Measurements from ENCODE around the gene KCNAB1.
"Not testable (repeated sequence)": the region's sequence is repeated elsewhere in the genome, so short reads cannot be mapped to it uniquely, and the experiment has no call there.

KCNAB1 gene

DNA sequence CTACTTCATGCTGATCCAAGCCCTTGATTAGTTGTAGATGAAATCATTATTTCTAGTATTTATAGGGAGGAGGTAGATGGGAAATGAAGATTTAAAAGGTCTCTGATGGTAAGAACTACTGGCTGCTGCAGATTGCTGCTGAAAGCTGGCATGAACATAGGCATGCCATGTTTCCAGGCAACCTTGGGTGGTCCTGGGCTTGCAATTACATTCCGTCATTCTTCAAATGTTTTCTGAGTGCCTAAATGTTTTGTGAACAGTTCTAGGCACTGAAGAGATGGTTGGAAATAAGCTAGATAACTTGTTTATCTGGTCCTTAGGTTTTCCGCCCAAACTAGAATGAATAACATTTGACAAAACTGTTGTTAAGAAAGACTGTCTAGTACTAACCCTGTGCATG lies 95.8 kb downstream of the KCNAB1 start:
- in situ Hi-C loops (cut with MboI; ENCODE audit: low sequenced_read_pairs): no loop called here

DNA sequence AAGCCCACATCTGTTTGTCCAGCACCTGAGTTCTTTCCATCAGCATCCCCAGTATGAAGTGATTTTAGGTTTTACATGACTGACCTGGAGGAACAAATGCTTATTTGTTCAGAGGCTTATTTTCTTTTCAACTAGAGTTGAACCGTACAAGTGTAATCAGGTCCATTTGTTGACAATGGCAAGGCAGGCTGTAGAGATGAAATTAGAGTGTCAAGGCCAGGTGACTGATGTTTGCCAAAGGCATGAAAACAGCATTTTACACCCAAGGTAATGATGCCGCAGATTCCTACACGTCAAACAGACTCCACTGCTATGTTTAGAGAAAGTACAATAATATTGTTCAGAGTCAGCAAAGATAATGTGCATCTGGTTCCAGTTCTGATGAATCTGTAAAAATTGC lies 96.5 kb downstream of the KCNAB1 start:
- in situ Hi-C loops (cut with MboI; ENCODE audit: low sequenced_read_pairs): no loop called here

- in situ Hi-C loops (cut with MboI; ENCODE audit: low sequenced_read_pairs): no loop called here
These were observed 97.4 kb downstream of the KCNAB1 start for GRCh38 chr3:156217674-156218352.

DNA sequence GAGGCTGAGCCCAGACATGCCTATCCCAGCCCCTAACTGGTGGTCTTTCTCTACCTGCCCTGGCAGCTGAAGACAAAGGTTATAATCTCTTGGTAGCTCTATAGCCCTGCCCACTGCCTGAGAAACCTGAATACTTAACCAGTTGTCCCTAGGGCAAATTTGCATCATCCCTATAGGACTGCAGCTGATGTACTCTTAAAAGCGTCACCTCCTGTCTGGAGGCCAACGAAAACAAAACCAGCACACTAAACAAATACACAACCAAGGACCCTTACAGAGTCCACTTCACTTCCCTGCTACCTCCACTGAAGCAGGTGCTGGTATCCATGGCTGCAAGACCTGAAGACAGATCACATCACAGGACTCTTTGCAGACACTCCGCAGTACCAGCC lies 98.0 kb downstream of the KCNAB1 start:
- in situ Hi-C loops (cut with MboI; ENCODE audit: low sequenced_read_pairs): no loop called here

DNA sequence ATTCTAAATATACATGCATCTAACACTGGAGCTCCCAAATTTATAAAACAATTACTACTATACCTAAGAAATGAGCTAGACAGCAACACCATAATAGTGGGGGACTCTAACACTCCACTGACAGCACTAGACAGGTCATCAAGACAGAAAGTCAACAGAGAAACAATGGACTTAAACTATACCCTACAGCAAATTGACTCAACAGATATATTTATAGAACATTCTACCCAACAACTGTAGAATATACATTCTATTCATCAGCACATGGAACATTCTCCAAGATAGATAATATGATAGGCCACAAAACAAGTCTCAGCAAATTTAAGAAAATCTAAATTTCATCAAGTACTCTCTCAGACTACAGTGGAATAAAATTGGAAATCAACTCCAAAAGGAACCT lies 102.0 kb downstream of the KCNAB1 start:
- in situ Hi-C loops (cut with MboI; ENCODE audit: low sequenced_read_pairs): not testable (repeated sequence)

DNA sequence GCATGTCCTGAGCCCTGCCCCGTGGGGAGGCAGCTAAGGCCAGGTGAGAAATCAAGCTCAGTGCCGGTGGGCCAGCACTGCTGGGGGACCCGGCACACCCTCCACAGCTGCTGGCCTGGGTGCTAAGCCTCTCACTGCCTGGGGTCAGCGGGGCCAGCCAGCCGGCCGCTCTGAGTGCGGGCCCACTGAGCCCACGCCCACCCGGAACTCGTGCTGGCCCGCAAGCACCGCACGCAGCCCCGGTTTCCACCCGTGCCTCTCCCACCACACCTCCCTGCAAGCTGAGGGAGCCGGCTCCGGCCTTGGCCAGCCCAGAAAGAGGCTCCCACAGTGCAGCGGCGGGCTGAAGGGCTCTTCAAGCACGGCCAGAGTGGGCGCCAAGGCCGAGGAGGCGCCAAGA lies 103.7 kb downstream of the KCNAB1 start:
- in situ Hi-C loops (cut with MboI; ENCODE audit: low sequenced_read_pairs): not testable (repeated sequence)

DNA sequence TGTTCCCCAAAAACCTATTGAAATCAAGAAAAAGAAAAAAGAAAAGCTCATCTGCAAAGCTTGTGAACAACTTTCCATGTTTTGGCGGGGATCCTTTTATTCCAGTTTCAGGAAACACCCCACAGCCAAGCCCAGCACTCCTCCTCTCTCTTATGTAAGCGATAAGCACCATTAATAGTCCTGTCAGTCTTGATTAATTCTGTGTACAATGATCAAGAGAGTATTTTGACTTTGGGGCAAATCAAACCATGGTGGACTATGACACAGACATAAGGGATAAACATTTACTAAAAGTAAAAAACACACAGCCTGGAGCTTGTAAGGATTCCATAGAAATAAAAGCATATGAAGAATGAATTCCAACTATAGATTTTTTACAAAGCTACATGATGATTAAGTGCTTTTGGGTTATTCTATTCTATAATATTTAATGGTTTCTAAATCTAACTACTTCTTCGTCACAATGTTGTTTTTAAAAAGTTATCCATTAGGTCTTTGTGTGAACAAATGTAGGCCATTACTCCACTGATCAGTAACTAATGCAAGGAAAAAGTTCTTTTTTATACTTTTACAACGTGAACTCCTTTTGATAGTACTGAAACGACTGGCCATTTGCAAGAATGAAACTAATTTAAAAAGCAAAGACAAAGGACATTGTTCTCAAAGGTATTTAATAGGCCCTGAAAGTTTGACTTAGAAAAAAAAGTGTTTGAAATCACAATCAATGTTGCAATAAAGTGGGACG lies 106.5 kb downstream of the KCNAB1 start:
- in situ Hi-C loops (cut with MboI; ENCODE audit: low sequenced_read_pairs): no loop called here

DNA sequence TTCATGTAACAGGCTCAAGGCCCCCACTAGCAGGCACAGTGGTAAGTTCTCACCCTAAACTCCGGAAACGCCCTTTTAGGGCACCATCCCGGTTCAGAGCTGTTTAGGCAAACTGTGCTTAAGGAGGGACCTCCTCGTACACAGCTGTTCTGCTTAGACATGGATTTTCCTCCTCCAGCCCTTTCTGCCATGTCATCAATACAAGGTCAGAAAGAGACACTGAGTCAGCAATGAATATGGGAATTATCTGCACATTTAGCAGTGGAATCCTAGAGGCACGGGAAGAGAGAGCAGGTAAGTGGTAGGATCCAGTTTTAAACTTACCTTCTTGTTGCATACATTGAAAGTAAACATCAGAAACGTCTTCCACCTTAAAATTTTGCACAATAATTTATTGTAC lies 107.3 kb downstream of the KCNAB1 start:
- in situ Hi-C loops (cut with MboI; ENCODE audit: low sequenced_read_pairs): no loop called here

DNA sequence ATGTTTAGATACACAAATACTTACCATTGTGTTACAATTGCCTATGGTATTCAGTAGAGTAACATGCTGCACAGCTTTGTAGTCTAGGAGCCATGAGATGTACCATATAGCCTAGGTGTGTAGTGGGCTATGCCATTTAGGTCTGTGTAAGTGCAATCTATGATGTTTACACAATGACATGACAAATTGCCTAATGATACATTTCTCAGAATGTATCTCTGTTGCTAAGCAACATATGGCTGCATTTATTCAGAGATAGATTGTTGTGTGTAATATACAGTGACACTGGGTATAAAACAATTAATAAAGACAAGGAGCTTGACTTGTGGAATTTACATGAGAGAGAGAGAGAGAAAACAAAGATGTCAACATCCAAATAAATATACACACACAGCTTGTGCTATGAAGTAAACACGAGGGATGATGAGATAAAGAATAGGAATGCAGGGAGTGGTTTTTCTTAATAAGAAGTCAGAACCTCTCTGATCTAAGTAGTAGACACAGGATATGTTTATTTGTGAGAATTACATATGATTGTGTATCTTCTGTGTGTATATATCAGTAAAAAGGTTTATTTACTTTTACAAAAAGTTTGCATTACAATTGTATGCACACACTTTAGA lies 110.0 kb downstream of the KCNAB1 start:
- in situ Hi-C loops (cut with MboI; ENCODE audit: low sequenced_read_pairs): no loop called here

DNA sequence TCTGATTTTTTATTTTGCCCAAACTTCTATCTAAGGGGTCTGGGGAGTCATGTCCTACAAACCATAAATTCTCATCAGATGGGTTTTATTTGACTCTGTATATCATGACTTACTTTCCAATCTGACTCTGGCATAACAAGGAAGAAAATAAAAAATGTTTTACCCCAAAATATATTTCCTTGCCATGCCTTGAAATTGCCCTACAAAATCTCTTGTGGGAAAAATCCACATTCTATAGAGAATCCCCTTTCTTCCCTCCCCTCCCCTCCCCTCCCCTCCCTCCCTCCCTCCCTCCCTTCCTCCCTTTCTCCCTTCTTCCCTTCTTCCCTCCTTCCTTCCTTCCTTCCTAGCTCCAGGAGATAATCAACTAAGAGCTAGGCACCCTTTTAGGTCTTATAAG lies 110.8 kb downstream of the KCNAB1 start:
- in situ Hi-C loops (cut with MboI; ENCODE audit: low sequenced_read_pairs): not testable (repeated sequence)

DNA sequence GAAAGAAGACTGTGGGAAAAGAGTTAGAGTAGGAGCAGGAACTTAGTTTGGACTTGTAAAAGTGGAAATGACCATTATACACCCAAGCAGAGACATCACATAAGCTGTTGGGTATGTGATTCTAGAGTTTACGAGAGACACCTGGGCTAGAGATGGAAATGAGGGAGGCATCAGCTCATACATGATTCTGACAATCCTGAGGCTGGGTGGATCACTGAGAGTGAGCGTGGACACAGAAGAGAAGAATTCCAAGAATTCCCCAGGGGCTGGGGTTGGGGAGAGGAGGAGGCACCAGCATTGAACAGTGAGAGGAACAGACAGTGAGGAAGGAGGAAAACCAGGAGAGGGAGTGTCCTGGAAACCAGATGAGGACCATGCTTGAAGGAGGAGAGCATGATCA lies 113.5 kb downstream of the KCNAB1 start:
- in situ Hi-C loops (cut with MboI; ENCODE audit: low sequenced_read_pairs): no loop called here

DNA sequence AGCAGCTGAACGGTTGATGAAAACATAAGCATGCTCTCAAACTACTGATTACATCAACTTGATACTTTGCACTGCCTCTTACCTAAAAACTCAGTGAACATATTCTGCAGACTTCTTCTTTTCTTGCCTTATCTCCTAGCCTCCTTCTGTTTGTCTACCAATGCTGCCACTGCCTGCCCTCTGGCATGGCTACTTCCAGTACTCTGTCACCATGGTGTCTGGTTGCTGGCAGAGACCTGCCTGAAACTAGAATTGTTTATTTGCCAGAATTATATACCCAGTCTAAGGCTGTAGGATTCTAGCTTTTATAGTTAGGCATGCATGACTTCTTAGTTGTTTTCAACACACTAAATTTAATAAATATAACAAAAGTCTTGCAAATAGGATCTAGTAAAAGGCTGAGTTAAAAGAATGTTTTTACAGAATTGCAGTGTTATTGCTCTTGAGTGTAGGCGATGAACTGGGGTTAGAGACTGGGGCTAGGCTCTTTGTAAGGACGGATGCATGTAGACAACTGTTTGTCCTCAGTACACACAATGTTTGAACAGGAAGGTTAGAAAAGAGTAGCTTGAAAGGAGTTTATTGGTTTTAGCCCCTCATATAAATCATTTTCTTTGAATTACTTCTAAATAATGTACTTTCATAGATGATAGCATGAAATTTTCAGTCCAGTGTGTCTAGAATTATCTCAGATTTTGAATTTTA lies 116.3 kb downstream of the KCNAB1 start:
- in situ Hi-C loops (cut with MboI; ENCODE audit: low sequenced_read_pairs): no loop called here

- in situ Hi-C loops (cut with MboI; ENCODE audit: low sequenced_read_pairs): no loop called here
These were observed 120.3 kb downstream of the KCNAB1 start for GRCh38 chr3:156240642-156241041.

GRCh38 chr3:156246961-156247725 lies 126.8 kb downstream of the KCNAB1 start:
- in situ Hi-C loops (cut with MboI; ENCODE audit: low sequenced_read_pairs): no loop called here

DNA sequence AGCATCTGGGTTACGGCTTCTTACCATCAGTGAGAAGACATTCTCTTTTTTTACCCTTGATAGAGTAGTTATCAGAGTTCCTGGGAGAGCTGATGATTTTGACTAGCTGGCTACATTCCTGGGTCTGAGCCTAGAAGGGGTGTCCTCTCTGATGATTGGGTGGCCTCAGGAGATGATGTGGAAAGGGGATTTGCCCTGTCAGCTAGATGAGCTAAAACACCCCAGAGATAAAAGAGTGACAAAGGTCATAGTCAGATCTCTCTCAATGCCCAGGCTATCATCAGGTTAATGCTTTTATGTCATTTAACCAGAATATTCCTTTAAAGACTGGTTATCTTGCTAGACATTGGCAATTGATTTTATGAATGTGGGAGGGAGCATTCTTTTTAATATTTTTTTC lies 130.2 kb downstream of the KCNAB1 start:
- in situ Hi-C loops (cut with MboI; ENCODE audit: low sequenced_read_pairs): no loop called here

- in situ Hi-C loops (cut with MboI; ENCODE audit: low sequenced_read_pairs): no loop called here
These were observed 131.0 kb downstream of the KCNAB1 start for GRCh38 chr3:156251424-156251823.

DNA sequence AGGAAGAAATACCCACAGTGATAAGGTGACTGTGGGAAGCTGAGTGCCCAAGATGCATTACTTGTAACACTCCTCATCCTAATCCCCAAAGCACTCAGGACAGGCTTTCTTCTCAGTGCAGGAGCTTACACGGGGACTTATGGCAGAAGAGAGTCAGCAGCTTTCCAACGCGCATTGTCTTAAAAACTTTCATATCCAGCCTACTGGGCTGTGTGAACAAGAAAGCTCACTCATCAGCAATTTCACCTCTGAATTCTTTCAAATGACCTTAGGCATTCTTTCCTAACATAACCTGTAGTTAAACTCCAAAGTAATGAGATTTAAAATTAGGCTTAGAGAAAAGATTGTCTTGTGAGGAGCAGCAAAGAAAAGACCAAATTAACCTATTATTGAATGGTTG lies 132.3 kb downstream of the KCNAB1 start:
- in situ Hi-C loops (cut with MboI; ENCODE audit: low sequenced_read_pairs): no loop called here

- in situ Hi-C loops (cut with MboI; ENCODE audit: low sequenced_read_pairs): no loop called here
These were observed 132.8 kb downstream of the KCNAB1 start for GRCh38 chr3:156253150-156253549.

GRCh38 chr3:156256256-156256655 lies 135.9 kb downstream of the KCNAB1 start:
- in situ Hi-C loops (cut with MboI; ENCODE audit: low sequenced_read_pairs): no loop called here

DNA sequence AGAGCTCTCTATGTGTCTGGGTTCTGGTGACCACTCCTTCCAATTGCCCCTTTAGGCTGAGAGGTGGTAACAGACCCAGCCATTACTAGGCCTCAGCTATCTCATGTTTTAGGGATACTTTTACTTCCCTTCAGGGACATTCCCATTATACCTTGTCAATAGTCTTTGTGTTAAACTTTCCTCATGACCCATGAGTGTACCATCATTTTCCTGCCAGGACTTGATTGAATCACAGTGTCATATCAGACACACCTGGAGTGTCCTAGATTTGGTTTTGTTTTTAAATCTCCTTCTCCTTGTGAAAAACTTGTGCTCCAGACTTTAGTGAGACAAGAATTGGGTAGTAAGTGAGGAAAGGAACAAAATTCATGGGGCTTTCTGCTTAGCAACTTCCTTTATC lies 136.6 kb downstream of the KCNAB1 start:
- in situ Hi-C loops (cut with MboI; ENCODE audit: low sequenced_read_pairs): no loop called here

DNA sequence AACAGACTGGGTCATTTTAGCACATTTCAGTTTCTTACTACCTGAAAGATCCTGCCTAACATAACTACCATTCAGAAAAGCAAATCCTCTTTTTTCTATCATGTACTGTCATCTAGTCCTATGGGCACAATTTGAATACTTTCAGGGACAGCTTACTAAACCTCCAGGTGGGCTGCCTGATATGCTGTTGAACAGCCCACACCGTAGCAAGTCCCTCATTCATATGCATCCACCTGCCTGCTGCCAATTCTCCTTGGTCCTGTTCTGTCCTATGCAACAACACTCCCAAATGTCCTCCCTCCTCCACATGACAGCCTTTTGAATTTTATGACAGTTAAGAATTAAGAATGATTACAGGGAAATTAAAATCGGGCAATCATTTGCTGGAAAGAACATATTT lies 137.9 kb downstream of the KCNAB1 start:
- in situ Hi-C loops (cut with MboI; ENCODE audit: low sequenced_read_pairs): no loop called here

Data from HL-60/S4 treated with retinoic acid at 250 ng/mL for 4 days and 3 days (cell line).